Measurements from ENCODE around the gene DNAJB13. TPM values are rescaled to one million over a fixed set of nuclear protein-coding genes. Genes with fewer than 3 reads are reported as not detected.
A peak's percentile ranks its signal among the peaks of the same experiment; 100 is the strongest.
"Not testable (repeated sequence)": the region's sequence is repeated elsewhere in the genome, so short reads cannot be mapped to it uniquely, and the experiment has no call there.

The DNAJB13 gene
- not detected in 2 replicates for total RNA-seq (2014; rRNA removed; shearing (Covaris generic))

GRCh38 chr11:73950869-73951710 lies at the start of gene DNAJB13:
TSS of gene DNAJB13 (plus strand) at chr11:73951026. CDS start at chr11:73951070, 44 bp downstream.
- Histone ChIP-seq H3K4me3 (no peak within 1 kb of the TSS), H3K4me1 (replicated peaks) (no peaks in the 10 kb centered on the region), H3K36me3 (no peaks in the 10 kb centered on the region), H3K27ac (no peak within 1 kb of the TSS), H3K27me3 (replicated peaks) (no peaks in the 10 kb centered on the region), H3K9me3 (replicated peaks) (no peaks in the 10 kb centered on the region)
- DNase-seq (ENCODE audit: low read depth in 1 of 2, low spot score in 2 of 2): no peak

GRCh38 chr11:73902303-73902702 lies 48.5 kb upstream of the DNAJB13 start:
- no peak overlapping the region for H3K27ac ChIP-seq
- H3K4me3 ChIP-seq: no peak overlapping the region
- no peaks in the 10 kb centered on the region for H3K4me1 ChIP-seq (replicated peaks)
- H3K9me3 ChIP-seq (replicated peaks): no peaks in the 10 kb centered on the region
- H3K36me3 ChIP-seq: no peaks in the 10 kb centered on the region
- H3K27me3 ChIP-seq (replicated peaks): no peaks in the 10 kb centered on the region
- no peak for DNase-seq (ENCODE audit: low read depth in 1 of 2, low spot score in 2 of 2)

DNA sequence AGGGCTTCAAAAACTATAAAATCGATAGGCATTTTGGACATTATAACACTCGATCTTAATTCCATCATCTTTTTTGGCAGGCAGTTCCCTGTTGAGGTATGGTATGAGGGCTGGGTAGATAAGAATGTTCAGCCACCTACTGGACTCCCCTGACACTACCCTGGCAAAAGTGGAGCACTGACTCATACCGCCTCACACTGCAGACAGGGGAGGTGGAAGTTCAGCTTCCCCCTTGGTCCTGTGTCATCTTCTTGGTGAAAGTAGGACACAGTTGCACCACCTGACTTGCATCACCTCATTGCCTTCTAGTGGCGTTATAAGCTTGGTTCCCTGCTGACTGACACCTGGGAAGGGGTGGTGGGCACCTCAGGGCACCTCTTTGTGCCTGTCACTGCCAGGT lies 43.6 kb upstream of the DNAJB13 start:
- no peak for DNase-seq (ENCODE audit: low read depth in 1 of 2, low spot score in 2 of 2)

GRCh38 chr11:73912026-73912425 lies 38.8 kb upstream of the DNAJB13 start:
- no peaks in the 10 kb centered on the region for H3K4me1 ChIP-seq (replicated peaks)
- no peak overlapping the region for H3K27ac ChIP-seq
- H3K4me3 ChIP-seq: no peak overlapping the region
- no peak for DNase-seq (ENCODE audit: low read depth in 1 of 2, low spot score in 2 of 2)
- H3K9me3 ChIP-seq (replicated peaks): no peaks in the 10 kb centered on the region
- H3K27me3 ChIP-seq (replicated peaks): no peaks in the 10 kb centered on the region
- no peaks in the 10 kb centered on the region for H3K36me3 ChIP-seq

More for the DNA sequence above, 43.6 kb upstream of the DNAJB13 start:
- no peak overlapping the region for H3K27ac ChIP-seq
- H3K4me3 ChIP-seq: no peak overlapping the region
- no peaks in the 10 kb centered on the region for H3K27me3 ChIP-seq (replicated peaks)
- no peaks in the 10 kb centered on the region for H3K36me3 ChIP-seq
- no peaks in the 10 kb centered on the region for H3K9me3 ChIP-seq (replicated peaks)
- no peaks in the 10 kb centered on the region for H3K4me1 ChIP-seq (replicated peaks)

- H3K9me3 ChIP-seq (replicated peaks): no peaks in the 10 kb centered on the region
- H3K36me3 ChIP-seq: no peaks in the 10 kb centered on the region
- DNase-seq (ENCODE audit: low read depth in 1 of 2, low spot score in 2 of 2): no peak
- H3K4me1 ChIP-seq (replicated peaks): no peaks in the 10 kb centered on the region
- H3K27ac ChIP-seq: no peak overlapping the region
- H3K4me3 ChIP-seq: no peak overlapping the region
- no peaks in the 10 kb centered on the region for H3K27me3 ChIP-seq (replicated peaks)
Measured at GRCh38 chr11:73913472-73913871, 37.4 kb upstream of the DNAJB13 start.

GRCh38 chr11:73914284-73914683 lies 36.5 kb upstream of the DNAJB13 start:
- peaks cover 5% of the 10 kb centered on the region; the same call in 1 of the 2 replicates for H3K36me3 ChIP-seq
- no peaks in the 10 kb centered on the region for H3K9me3 ChIP-seq (replicated peaks)
- H3K27me3 ChIP-seq (replicated peaks): no peaks in the 10 kb centered on the region
- DNase-seq (ENCODE audit: low read depth in 1 of 2, low spot score in 2 of 2): no peak
- H3K27ac ChIP-seq: no peak overlapping the region
- H3K4me3 ChIP-seq: no peak overlapping the region
- H3K4me1 ChIP-seq (replicated peaks): no peaks in the 10 kb centered on the region

- Histone ChIP-seq H3K4me1 (replicated peaks) (no peaks in the 10 kb centered on the region), H3K4me3 (no peak overlapping the region), H3K27ac (no peak overlapping the region), H3K27me3 (replicated peaks) (no peaks in the 10 kb centered on the region), H3K36me3 (peaks cover 9% of the 10 kb centered on the region; the same call in 1 of the 2 replicates), H3K9me3 (replicated peaks) (no peaks in the 10 kb centered on the region)
- no peak for DNase-seq (ENCODE audit: low read depth in 1 of 2, low spot score in 2 of 2)
Measured at GRCh38 chr11:73916435-73916834, 34.4 kb upstream of the DNAJB13 start.

- Histone ChIP-seq H3K27me3 (replicated peaks) (no peaks in the 10 kb centered on the region), H3K27ac (no peak overlapping the region), H3K4me3 (no peak overlapping the region), H3K36me3 (peaks cover 9% of the 10 kb centered on the region; the same call in 1 of the 2 replicates), H3K9me3 (replicated peaks) (no peaks in the 10 kb centered on the region), H3K4me1 (replicated peaks) (no peaks in the 10 kb centered on the region)
- no peak for DNase-seq (ENCODE audit: low read depth in 1 of 2, low spot score in 2 of 2)
Measured at GRCh38 chr11:73921180-73921579, 29.6 kb upstream of the DNAJB13 start.

DNA sequence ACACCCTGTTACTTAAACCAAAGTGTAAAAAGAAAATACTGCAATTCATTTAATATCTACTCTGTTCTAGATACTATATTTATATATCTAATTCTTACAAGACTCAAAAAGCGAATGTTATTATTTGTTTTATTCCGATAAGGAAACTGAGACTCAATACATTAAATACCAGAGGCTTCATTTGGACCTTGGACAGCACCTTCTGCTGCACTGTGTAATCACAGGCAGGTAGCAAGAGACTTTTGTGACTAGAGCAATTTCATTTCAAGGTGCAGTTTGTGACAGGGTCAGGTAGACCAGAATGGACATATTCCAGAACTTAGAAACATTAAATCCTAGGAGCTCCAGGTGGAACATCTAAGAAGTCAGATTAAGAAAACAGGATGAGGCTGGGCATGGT lies 21.4 kb upstream of the DNAJB13 start:
- no peak overlapping the region for H3K4me3 ChIP-seq
- H3K9me3 ChIP-seq (replicated peaks): no peaks in the 10 kb centered on the region
- H3K36me3 ChIP-seq: no peaks in the 10 kb centered on the region
- no peaks in the 10 kb centered on the region for H3K4me1 ChIP-seq (replicated peaks)
- no peaks in the 10 kb centered on the region for H3K27me3 ChIP-seq (replicated peaks)
- no peak overlapping the region for H3K27ac ChIP-seq
- no peak for DNase-seq (ENCODE audit: low read depth in 1 of 2, low spot score in 2 of 2)

DNA sequence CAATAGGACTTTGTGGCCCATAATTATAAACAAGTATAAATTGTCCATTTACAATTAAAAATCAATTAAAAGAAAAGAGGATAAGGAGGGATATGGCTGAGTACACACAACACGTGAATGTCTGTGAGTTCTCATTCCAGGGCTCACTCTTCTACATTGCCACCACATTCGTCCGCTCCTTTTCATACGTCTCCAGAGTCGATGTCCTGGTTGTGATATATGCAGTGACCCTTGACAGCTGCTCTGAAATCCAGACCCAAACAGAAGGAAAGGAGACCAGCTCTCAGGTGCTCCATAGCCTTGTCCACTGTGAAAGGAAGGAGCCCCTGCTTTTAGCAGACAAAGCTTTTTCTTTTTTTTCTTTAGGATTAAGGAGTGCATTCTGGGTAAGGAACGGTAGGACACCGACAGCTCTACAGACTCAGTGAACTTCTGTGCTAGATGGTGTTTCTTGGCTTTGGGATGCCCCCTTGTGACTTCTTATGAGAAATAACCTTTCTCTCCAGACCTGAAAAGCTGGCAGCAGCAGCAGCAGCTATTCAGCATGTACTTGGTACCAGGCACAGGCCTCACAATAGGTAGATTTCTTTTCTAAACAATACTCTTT lies 19.7 kb upstream of the DNAJB13 start:
- Histone ChIP-seq H3K36me3 (no peaks in the 10 kb centered on the region), H3K9me3 (replicated peaks) (no peaks in the 10 kb centered on the region), H3K4me3 (no peak overlapping the region), H3K4me1 (replicated peaks) (no peaks in the 10 kb centered on the region), H3K27ac (no peak overlapping the region), H3K27me3 (replicated peaks) (no peaks in the 10 kb centered on the region)
- peak; percentile 15 to 41 for DNase-seq (ENCODE audit: low read depth in 1 of 2, low spot score in 2 of 2)

DNA sequence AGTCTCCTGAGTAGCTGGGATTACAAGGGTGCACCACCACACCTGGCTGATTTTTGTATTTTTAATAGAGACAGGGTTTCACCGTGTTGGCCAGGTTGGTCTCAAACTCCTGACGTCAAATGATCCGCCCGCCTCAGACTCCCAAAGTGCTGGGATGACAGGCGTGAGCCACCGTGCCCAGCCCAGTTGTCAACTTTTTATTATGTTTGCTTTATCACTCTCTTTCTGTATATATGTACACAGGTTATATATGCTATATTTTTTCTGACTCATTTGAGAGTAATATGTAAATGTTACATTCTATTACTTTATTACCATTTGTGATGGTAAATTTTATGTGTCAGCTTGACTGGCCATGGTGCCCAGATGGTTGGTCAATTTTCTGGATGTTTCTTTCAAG lies 18.9 kb upstream of the DNAJB13 start:
- H3K9me3 ChIP-seq (replicated peaks): no peaks in the 10 kb centered on the region
- H3K4me3 ChIP-seq: no peak overlapping the region
- H3K27ac ChIP-seq: no peak overlapping the region
- no peak for DNase-seq (ENCODE audit: low read depth in 1 of 2, low spot score in 2 of 2)
- no peaks in the 10 kb centered on the region for H3K36me3 ChIP-seq
- no peaks in the 10 kb centered on the region for H3K4me1 ChIP-seq (replicated peaks)
- no peaks in the 10 kb centered on the region for H3K27me3 ChIP-seq (replicated peaks)

GRCh38 chr11:73932781-73933180 lies 18.0 kb upstream of the DNAJB13 start:
- no peak for DNase-seq (ENCODE audit: low read depth in 1 of 2, low spot score in 2 of 2)
- no peak overlapping the region for H3K4me3 ChIP-seq
- H3K9me3 ChIP-seq (replicated peaks): no peaks in the 10 kb centered on the region
- H3K27ac ChIP-seq: no peak overlapping the region
- no peaks in the 10 kb centered on the region for H3K27me3 ChIP-seq (replicated peaks)
- H3K36me3 ChIP-seq: no peaks in the 10 kb centered on the region
- H3K4me1 ChIP-seq (replicated peaks): no peaks in the 10 kb centered on the region

DNA sequence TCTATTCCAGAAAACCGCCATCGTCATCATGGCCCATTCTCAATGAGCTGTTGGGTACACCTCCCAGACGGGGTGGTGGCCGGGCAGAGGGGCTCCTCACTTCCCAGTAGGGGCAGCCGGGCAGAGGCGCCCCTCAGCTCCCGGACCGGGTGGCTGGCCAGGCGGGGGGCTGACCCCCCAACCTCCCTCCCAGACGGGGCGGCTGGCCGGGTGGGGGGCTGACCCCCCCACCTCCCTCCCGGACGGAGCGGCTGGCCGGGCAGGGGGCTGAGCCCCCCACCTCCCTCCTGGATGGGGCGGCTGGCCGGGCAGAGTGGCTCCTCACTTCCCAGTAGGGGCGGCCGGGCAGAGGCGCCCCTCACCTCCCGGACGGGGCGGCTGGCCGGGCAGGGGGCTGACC lies 14.8 kb upstream of the DNAJB13 start:
- not testable (repeated sequence) for H3K27ac ChIP-seq; H3K36me3 ChIP-seq; H3K4me1 ChIP-seq (replicated peaks); H3K27me3 ChIP-seq (replicated peaks); H3K9me3 ChIP-seq (replicated peaks); H3K4me3 ChIP-seq; DNase-seq (ENCODE audit: low read depth in 1 of 2, low spot score in 2 of 2)

- H3K27ac ChIP-seq: no peak overlapping the region
- H3K9me3 ChIP-seq (replicated peaks): no peaks in the 10 kb centered on the region
- no peak overlapping the region for H3K4me3 ChIP-seq
- H3K4me1 ChIP-seq (replicated peaks): no peaks in the 10 kb centered on the region
- no peaks in the 10 kb centered on the region for H3K36me3 ChIP-seq
- DNase-seq (ENCODE audit: low read depth in 1 of 2, low spot score in 2 of 2): no peak
- no peaks in the 10 kb centered on the region for H3K27me3 ChIP-seq (replicated peaks)
Measured at GRCh38 chr11:73939096-73939495, 11.7 kb upstream of the DNAJB13 start.
